Measurements from ENCODE around the gene SULT1A2.
"Not testable (repeated sequence)": the region's sequence is repeated elsewhere in the genome, so short reads cannot be mapped to it uniquely, and the experiment has no call there.

The SULT1A2 gene

GRCh38 chr16:28555561-28555960 is 41.3 kb downstream of the SULT1A2 start:
- WGBS (ENCODE audit: insufficient coverage, insufficient read length), result no CpG with 5 or more reads among the region's 2 CpGs
- Histone ChIP-seq H3K27ac (ENCODE audit: low read length) (no peak overlapping the region), H3K4me1 (ENCODE audit: control insufficient read depth, insufficient read depth, low read length) (no peaks in the 10 kb centered on the region), H3K36me3 (ENCODE audit: control insufficient read depth, insufficient read depth, low read length) (no peaks in the 10 kb centered on the region), H3K27me3 (ENCODE audit: control insufficient read depth, insufficient read depth, low read length) (no peaks in the 10 kb centered on the region), H3K9me3 (ENCODE audit: control insufficient read depth, insufficient read depth, low read length) (no peaks in the 10 kb centered on the region), H3K4me3 (ENCODE audit: low read length) (no peak overlapping the region)
- DNase-seq (ENCODE audit: low read depth, low spot score), result no peak

GRCh38 chr16:28554634-28555423 is 42.0 kb downstream of the SULT1A2 start:
- H3K9me3 ChIP-seq (ENCODE audit: control insufficient read depth, insufficient read depth, low read length), result no peaks in the 10 kb centered on the region
- no peak overlapping the region for H3K4me3 ChIP-seq (ENCODE audit: low read length)
- WGBS (ENCODE audit: insufficient coverage, insufficient read length), result no CpG with 5 or more reads among the region's 15 CpGs
- DNase-seq (ENCODE audit: low read depth, low spot score), result no peak
- H3K27ac ChIP-seq (ENCODE audit: low read length), result no peak overlapping the region
- H3K4me1 ChIP-seq (ENCODE audit: control insufficient read depth, insufficient read depth, low read length), result no peaks in the 10 kb centered on the region
- no peaks in the 10 kb centered on the region for H3K36me3 ChIP-seq (ENCODE audit: control insufficient read depth, insufficient read depth, low read length)
- no peaks in the 10 kb centered on the region for H3K27me3 ChIP-seq (ENCODE audit: control insufficient read depth, insufficient read depth, low read length)

GRCh38 chr16:28553776-28554633 is 42.8 kb downstream of the SULT1A2 start, which contains the start of gene SGF29:
TSS of gene SGF29 (plus strand) at chr16:28553920. CDS start at chr16:28581070, 27,150 bp downstream.
- DNase-seq (ENCODE audit: low read depth, low spot score), result peak; percentile 67
- H3K27me3 ChIP-seq (ENCODE audit: control insufficient read depth, insufficient read depth, low read length), result no peaks in the 10 kb centered on the region
- H3K9me3 ChIP-seq (ENCODE audit: control insufficient read depth, insufficient read depth, low read length), result no peaks in the 10 kb centered on the region
- WGBS (ENCODE audit: insufficient coverage, insufficient read length), result no CpG with 5 or more reads among the region's 88 CpGs
- no peaks in the 10 kb centered on the region for H3K36me3 ChIP-seq (ENCODE audit: control insufficient read depth, insufficient read depth, low read length)
- no peaks in the 10 kb centered on the region for H3K4me1 ChIP-seq (ENCODE audit: control insufficient read depth, insufficient read depth, low read length)
- peak within 1 kb of the TSS; percentile 39; the same call in 1 of the 2 replicates for H3K4me3 ChIP-seq (ENCODE audit: low read length)
- H3K27ac ChIP-seq (ENCODE audit: low read length), result no peak within 1 kb of the TSS

- no peaks in the 10 kb centered on the region for H3K9me3 ChIP-seq (ENCODE audit: control insufficient read depth, insufficient read depth, low read length)
- WGBS (ENCODE audit: insufficient coverage, insufficient read length), result no CpG with 5 or more reads among the region's 11 CpGs
- no peaks in the 10 kb centered on the region for H3K4me1 ChIP-seq (ENCODE audit: control insufficient read depth, insufficient read depth, low read length)
- H3K36me3 ChIP-seq (ENCODE audit: control insufficient read depth, insufficient read depth, low read length), result no peaks in the 10 kb centered on the region
- H3K4me3 ChIP-seq (ENCODE audit: low read length), result no peak overlapping the region
- no peak overlapping the region for H3K27ac ChIP-seq (ENCODE audit: low read length)
- DNase-seq (ENCODE audit: low read depth, low spot score), result no peak
- H3K27me3 ChIP-seq (ENCODE audit: control insufficient read depth, insufficient read depth, low read length), result no peaks in the 10 kb centered on the region
These were observed 47.5 kb downstream of the SULT1A2 start for GRCh38 chr16:28549301-28549899.

- Histone ChIP-seq H3K9me3 (ENCODE audit: control insufficient read depth, insufficient read depth, low read length) (no peaks in the 10 kb centered on the region), H3K27ac (ENCODE audit: low read length) (no peak overlapping the region), H3K36me3 (ENCODE audit: control insufficient read depth, insufficient read depth, low read length) (no peaks in the 10 kb centered on the region), H3K4me3 (ENCODE audit: low read length) (no peak overlapping the region), H3K4me1 (ENCODE audit: control insufficient read depth, insufficient read depth, low read length) (no peaks in the 10 kb centered on the region), H3K27me3 (ENCODE audit: control insufficient read depth, insufficient read depth, low read length) (no peaks in the 10 kb centered on the region)
- no CpG with 5 or more reads among the region's 14 CpGs for whole genome bisulfite sequencing (ENCODE audit: insufficient coverage, insufficient read length)
- DNase-seq (ENCODE audit: low read depth, low spot score), result no peak
These were observed 48.5 kb downstream of the SULT1A2 start for GRCh38 chr16:28548306-28548802.

GRCh38 chr16:28546626-28547025 is 50.2 kb downstream of the SULT1A2 start:
- DNase-seq (ENCODE audit: low read depth, low spot score), result no peak
- no peak overlapping the region for H3K4me3 ChIP-seq (ENCODE audit: low read length)
- no CpG with 5 or more reads among the region's 7 CpGs for WGBS (ENCODE audit: insufficient coverage, insufficient read length)
- H3K36me3 ChIP-seq (ENCODE audit: control insufficient read depth, insufficient read depth, low read length), result no peaks in the 10 kb centered on the region
- no peak overlapping the region for H3K27ac ChIP-seq (ENCODE audit: low read length)
- no peaks in the 10 kb centered on the region for H3K27me3 ChIP-seq (ENCODE audit: control insufficient read depth, insufficient read depth, low read length)
- H3K9me3 ChIP-seq (ENCODE audit: control insufficient read depth, insufficient read depth, low read length), result no peaks in the 10 kb centered on the region
- no peaks in the 10 kb centered on the region for H3K4me1 ChIP-seq (ENCODE audit: control insufficient read depth, insufficient read depth, low read length)

- not testable (repeated sequence) for H3K27ac ChIP-seq (ENCODE audit: low read length); H3K4me1 ChIP-seq (ENCODE audit: control insufficient read depth, insufficient read depth, low read length); H3K4me3 ChIP-seq (ENCODE audit: low read length); H3K36me3 ChIP-seq (ENCODE audit: control insufficient read depth, insufficient read depth, low read length); H3K9me3 ChIP-seq (ENCODE audit: control insufficient read depth, insufficient read depth, low read length); DNase-seq (ENCODE audit: low read depth, low spot score); H3K27me3 ChIP-seq (ENCODE audit: control insufficient read depth, insufficient read depth, low read length)
- no CpG with 5 or more reads among the region's 7 CpGs for WGBS (ENCODE audit: insufficient coverage, insufficient read length)
These were observed 50.9 kb downstream of the SULT1A2 start for GRCh38 chr16:28545964-28546363.

- H3K4me1 ChIP-seq (ENCODE audit: control insufficient read depth, insufficient read depth, low read length), result no peaks in the 10 kb centered on the region
- no peaks in the 10 kb centered on the region for H3K36me3 ChIP-seq (ENCODE audit: control insufficient read depth, insufficient read depth, low read length)
- DNase-seq (ENCODE audit: low read depth, low spot score), result no peak
- H3K9me3 ChIP-seq (ENCODE audit: control insufficient read depth, insufficient read depth, low read length), result no peaks in the 10 kb centered on the region
- no peaks in the 10 kb centered on the region for H3K27me3 ChIP-seq (ENCODE audit: control insufficient read depth, insufficient read depth, low read length)
- H3K4me3 ChIP-seq (ENCODE audit: low read length), result no peak overlapping the region
- no peak overlapping the region for H3K27ac ChIP-seq (ENCODE audit: low read length)
- no CpG with 5 or more reads among the region's 3 CpGs for WGBS (ENCODE audit: insufficient coverage, insufficient read length)
These were observed 51.9 kb downstream of the SULT1A2 start for GRCh38 chr16:28544998-28545397.

GRCh38 chr16:28543072-28543471 is 53.8 kb downstream of the SULT1A2 start:
- Histone ChIP-seq H3K27me3 (ENCODE audit: control insufficient read depth, insufficient read depth, low read length) (no peaks in the 10 kb centered on the region), H3K9me3 (ENCODE audit: control insufficient read depth, insufficient read depth, low read length) (no peaks in the 10 kb centered on the region), H3K27ac (ENCODE audit: low read length) (no peak overlapping the region), H3K4me1 (ENCODE audit: control insufficient read depth, insufficient read depth, low read length) (no peaks in the 10 kb centered on the region), H3K36me3 (ENCODE audit: control insufficient read depth, insufficient read depth, low read length) (no peaks in the 10 kb centered on the region), H3K4me3 (ENCODE audit: low read length) (no peak overlapping the region)
- DNase-seq (ENCODE audit: low read depth, low spot score), result no peak
- no CpG with 5 or more reads among the region's 7 CpGs for WGBS (ENCODE audit: insufficient coverage, insufficient read length)

- no peaks in the 10 kb centered on the region for H3K4me1 ChIP-seq (ENCODE audit: control insufficient read depth, insufficient read depth, low read length)
- no peaks in the 10 kb centered on the region for H3K36me3 ChIP-seq (ENCODE audit: control insufficient read depth, insufficient read depth, low read length)
- H3K4me3 ChIP-seq (ENCODE audit: low read length), result no peak overlapping the region
- H3K27me3 ChIP-seq (ENCODE audit: control insufficient read depth, insufficient read depth, low read length), result no peaks in the 10 kb centered on the region
- DNase-seq (ENCODE audit: low read depth, low spot score), result no peak
- H3K9me3 ChIP-seq (ENCODE audit: control insufficient read depth, insufficient read depth, low read length), result no peaks in the 10 kb centered on the region
- no peak overlapping the region for H3K27ac ChIP-seq (ENCODE audit: low read length)
- WGBS (ENCODE audit: insufficient coverage, insufficient read length), result no CpG with 5 or more reads among the region's 7 CpGs
These were observed 54.2 kb downstream of the SULT1A2 start for GRCh38 chr16:28542646-28543045.
